NCI-H524 (cell line): ENCODE data around the gene SYNGR3.
A peak's percentile ranks its signal among the peaks of the same experiment; 100 is the strongest.

Experiments used
- DNase-seq, 2 experiments: peaks; one replicate each; lab custom pipeline; 2025; lab: John Stamatoyannopoulos, UW

Gene SYNGR3

DNA sequence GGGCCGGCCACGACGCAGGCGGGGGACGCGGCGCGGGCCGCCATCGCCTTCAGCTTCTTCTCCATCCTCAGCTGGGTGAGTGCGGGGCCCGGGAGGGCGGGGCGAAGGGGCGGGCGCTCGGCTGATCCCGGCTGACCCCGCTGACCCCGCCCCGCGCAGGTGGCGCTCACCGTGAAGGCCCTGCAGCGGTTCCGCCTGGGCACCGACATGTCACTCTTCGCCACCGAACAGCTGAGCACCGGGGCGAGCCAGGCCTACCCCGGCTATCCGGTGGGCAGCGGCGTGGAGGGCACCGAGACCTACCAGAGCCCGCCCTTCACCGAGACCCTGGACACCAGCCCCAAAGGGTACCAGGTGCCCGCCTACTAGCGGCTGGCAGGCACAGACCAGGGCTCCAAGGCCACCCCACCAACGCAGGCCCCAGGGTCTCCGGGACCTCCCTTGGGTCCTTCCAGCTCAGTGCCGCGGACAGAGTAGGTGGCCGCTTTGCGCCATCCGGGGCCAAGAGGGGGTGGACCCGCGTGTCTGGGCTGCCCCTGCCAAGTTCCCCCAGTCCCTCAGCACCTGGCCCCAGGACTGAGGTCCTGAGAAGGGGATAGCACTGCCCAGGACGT lies 3.0 kb downstream of the SYNGR3 start:
- no peak for DNase-seq

DNA sequence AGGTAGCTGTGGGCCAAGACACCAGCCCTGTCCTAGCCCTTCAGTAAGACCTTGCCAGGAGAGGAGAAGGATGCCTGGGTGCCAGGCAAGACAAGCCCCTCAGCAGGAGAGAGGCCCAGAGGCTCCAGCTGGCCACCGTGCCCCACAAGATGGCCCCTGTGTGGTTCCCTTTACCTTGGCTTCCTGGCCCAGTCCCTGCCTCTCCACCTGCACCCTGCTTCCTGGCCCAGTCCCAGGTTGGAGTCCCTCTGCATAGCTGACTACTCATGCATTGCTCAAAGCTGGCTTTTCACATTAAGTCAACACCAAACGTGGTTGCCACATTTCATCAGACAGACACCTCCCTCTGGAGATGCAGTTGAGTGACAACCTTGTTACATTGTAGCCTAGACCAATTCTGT lies 4.0 kb downstream of the SYNGR3 start:
- no peak for DNase-seq

DNA sequence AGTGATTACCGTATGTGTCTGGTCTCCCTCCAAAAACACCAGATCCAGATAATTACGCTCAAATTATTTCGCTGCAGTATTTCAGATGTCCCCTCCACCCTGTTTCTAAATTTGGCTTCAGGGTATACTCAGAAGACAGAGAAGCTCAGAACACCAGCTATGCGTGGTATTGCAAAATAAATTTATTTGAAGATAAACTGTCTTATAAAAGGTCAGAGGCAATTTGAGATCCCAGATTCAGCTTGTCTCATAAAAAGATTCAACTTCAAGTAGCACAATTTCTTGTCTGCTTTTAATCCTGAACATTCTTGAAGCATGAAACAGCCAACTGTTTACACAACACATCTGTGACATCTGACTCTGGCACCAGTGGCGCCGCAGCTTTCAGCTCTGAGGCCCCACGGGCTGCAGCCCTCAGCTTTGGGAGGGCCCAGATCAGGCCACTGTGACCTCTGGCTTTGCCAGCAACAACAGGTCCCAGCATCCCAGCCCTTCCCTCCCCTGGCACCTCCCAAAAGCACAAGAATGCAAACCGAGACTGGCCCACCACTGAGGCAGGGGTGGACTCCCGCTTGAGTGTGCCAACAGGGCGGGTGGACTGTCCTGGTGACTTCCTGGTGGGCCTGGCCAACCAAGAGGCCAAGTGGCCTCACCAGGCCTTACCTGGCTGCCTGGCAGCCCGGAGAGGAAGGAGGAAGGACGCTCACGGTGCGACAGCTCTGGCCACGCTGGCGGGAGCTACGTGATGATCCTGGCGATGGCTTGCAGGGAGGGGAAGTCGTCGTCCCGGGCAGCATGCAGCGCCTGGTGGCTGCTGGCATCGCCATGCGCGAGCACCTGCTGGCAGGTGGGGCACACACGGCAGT lies 8.0 kb downstream of the SYNGR3 start:
- no peak for DNase-seq

DNA sequence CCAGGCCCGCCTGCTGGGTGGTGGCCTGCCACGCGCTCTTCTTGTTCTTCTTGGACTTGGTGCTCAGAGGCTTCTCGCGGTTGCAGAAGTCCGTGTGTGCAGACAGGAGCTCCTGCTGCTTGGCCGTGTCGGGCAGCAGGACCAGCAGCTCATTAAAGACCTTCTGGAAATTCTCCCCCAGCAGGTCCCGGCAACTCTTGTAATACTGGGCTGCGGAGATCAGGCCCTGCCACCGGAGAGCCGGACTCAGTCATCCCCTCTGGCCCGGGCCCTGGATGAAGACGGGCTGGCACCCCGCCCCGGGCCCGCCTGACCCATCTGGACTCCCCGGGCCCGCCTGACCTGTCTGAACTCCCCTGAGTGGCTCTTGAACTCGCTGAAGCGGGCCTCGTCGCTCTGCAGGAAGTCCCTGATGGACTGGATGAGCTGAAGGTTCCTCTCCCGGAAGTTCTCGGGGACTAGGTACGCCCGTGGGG lies 8.6 kb downstream of the SYNGR3 start:
- DNase-seq: no peak

- DNase-seq: no peak
These were observed 9.4 kb downstream of the SYNGR3 start for GRCh38 chr16:1998852-1999801.

DNA sequence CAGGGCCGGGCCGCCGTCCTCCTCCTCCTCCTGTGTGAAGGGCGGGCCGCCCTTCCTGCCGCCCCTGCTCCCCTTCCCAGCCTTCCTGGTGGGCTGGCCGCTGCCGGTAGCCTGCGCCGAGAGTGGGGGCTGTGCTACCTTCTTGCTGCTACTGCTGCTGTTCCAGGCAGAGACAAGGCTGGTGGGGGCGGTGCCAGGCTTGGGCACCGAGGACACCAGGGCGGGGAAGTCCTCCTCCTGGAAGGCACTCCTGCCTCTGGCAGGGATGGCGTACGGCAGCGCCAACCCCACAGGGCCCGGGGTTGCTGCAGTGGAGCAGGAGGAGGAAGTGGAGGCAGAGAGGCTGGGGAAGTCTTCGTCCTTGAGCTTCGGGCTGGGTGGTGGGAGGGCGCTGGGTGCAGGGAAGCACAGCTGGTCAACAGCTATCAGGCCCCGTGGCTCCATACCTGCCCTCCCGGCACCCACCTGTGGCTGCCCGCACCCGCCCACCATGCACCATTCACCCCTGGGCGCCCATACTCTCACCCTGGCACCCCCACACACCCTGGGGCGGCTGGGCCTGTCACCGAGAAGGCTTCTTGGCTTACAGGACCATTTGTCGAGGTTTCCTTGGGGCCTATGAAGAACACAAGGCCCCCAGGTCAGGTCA lies 10.2 kb downstream of the SYNGR3 start:
- no peak for DNase-seq

DNA sequence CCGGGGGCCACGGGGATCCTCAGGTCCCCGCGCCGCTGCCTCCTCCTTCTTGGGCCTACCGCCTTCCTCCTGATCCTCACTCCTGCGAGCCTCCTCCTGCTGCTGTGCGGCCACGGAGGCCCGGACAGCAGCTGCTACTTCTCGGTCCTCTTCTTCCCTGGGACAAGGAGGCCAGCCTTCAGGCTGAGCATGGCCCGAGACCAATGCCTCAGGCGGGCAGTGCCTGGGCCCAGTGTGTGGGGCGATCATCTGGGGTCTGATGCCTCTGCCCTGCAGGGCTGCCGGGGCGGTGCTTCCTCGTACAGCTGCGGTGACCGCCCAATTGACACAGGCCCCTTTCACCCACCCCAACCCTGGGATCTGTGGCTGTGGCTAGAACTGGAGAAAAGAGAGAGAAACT lies 11.3 kb downstream of the SYNGR3 start:
- no peak for DNase-seq

DNA sequence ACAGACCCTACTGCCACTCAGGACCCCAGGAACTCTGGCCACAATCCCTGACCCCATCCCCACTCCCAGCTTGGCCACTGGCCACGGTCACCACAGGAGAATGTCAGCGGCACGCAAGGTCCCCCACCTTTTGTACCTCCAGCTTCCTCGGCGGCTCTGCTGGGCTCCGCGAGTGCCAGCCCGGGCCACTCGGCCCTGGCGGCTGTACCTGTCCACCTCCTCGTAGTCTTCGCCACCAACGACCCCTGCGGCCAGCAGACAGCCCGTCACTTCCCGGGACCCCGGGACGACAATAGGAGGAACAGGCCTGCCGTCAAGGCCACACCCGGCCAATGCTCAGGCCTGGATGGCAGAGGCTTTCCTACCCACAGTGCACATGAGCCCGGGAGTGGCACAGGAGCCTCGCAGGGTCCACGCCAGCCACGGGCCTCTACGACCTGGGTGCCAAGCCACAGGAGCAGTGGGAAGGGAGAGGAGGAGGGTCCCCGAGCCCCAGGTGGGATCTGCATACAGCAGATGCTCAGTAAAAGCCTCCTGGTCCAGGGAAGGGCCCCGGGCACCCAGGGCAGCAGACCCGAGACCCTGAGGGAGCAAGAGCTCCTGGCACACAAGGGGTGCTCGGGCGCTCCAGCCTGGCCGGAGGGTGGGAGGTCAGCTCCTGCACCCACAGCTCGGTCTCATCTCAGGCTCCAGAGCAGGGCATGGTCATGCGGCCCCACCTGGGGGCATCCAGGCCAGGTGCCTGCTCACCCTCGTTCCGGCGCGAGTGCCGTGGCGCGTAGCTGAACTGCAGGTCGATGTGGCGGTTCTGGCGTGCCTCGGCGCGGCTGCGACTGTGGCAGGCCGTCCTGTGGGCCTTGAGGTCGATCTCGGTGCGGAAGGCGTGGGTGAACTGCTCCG lies 11.9 kb downstream of the SYNGR3 start:
- DNase-seq: no peak

- no peak for DNase-seq
These were observed 12.8 kb downstream of the SYNGR3 start for GRCh38 chr16:2002406-2003230.

- no peak for DNase-seq
These were observed 13.6 kb downstream of the SYNGR3 start for GRCh38 chr16:2003231-2003826.

DNA sequence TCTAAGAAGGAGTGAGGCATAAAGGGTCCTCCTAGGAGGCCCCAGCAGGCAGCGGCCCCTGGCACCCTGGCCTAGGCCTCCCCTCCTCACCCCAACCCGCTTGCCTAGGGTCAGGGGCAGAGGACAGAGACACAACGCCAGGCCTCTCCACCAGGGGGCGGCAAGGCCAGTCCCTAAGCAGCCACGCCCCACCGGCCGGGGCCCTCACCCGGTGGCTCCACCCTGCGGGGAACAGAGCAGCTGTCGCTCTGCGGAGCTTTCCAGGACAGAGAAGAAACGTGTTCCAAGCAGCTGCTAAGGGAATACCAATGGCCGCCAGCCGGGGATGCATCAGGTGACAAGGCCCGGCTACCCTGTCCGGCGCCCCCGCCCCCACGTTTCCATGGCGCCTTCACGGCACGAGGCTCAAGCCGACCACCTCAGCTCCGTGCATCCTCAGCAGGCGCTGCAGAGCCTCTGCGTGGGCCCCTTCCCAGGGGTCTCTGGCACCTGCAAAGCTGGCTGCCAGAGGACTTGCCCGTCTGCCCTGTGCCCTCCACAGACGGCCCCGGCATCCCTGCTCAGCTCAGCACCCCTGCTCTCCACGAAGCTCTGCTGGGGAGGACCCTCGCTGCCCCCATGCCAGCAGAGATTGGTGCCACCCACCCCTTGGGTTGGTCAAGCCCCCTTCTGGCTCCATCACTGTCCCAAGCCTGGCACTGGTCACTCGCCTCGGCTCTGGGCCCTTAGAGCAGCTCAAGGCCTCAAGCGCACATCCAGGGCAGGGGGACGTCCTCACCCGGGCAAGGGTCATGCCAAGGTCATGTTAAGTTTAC lies 14.3 kb downstream of the SYNGR3 start:
- peak; percentile 93 to 99 for DNase-seq

- DNase-seq: peak in 1 of 2 experiments; percentile 54
These were observed 15.2 kb downstream of the SYNGR3 start for GRCh38 chr16:2004795-2005517.

GRCh38 chr16:2005646-2006045 lies 15.9 kb downstream of the SYNGR3 start:
- peak in 1 of 2 experiments; percentile 48 for DNase-seq

GRCh38 chr16:2006317-2006716 lies 16.5 kb downstream of the SYNGR3 start:
- no peak for DNase-seq

DNA sequence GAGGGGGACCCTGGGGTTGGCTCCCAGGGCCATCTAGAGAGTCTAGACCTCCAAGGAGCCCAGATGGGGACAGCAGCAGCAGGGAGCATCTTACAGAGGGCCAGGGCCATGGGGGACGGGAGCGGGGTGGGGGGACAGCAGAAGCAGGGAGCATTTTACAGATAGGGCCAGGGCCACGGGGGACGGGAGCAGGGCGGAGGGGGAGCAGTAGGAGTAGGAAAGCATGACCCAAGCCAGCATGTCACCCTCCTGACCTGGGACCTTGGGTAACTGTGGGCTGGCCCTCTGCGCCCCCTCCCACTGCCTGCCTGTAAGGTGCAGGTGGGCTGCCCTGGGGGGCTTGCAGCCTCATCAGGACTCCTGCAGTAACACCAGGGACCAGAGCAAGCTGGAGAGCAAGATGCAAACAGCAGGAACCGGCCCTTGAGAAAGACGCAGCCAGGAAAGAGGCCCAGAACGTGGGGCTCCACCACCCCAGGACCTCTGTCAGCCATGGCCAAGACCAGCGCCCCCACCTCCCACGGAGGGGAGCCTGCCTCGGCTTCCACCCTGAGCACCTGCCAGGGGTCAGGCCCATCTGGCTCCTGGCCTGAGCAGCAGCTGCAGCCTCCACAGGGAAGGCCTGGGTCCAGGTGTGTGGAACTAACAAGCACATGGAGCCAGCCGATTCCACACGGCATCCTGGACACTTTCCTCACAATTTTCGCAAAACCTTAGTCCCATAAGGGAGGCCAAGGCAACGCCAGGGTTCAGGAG lies 17.5 kb downstream of the SYNGR3 start:
- no peak for DNase-seq

GRCh38 chr16:2008009-2008526 lies 18.3 kb downstream of the SYNGR3 start:
- DNase-seq: no peak

- no peak for DNase-seq
These were observed 18.9 kb downstream of the SYNGR3 start for GRCh38 chr16:2008631-2009163.
